Upper lobe of left lung (tissue), 6 donors: Measurements from ENCODE around the gene NAA11. TPM values are rescaled to one million over a fixed set of nuclear protein-coding genes. Genes with fewer than 3 reads are reported as not detected.

Experiments
- ATAC-seq, 2 donors: fragments of 200-7000 bp; cut with Tn5 transposase; one replicate each; pipeline ENCODE4 v1.9.1; 2022; ENCODE audit warnings: mild to moderate bottlenecking in 2 of 2, moderate library complexity in 2 of 2; ENCODE audit not compliant: low FRiP score in 2 of 2
- DNase-seq, 2 donors: peaks; one replicate each; pipeline ENCODE4 v3.0.0-alpha.2; 2019 to 2020
- H3K27ac ChIP-seq, 4 donors: fragments of 200-600 bp; sonication (generic); one replicate each; pipeline ENCODE4 v1.5.1; 2016 to 2019
- H3K27me3 ChIP-seq, 4 donors: fragments of 200-600 bp; sonication (generic); one replicate each; pipeline ENCODE4 v1.5.1; 2017 to 2019
- H3K36me3 ChIP-seq, 4 donors: fragments of 200-600 bp; sonication (generic); one replicate each; pipeline ENCODE4 v1.5.1; 2016 to 2019
- H3K4me1 ChIP-seq, 4 donors: fragments of 200-600 bp; sonication (generic); one replicate each; pipeline ENCODE4 v1.5.1; 2018 to 2019
- H3K4me3 ChIP-seq, 4 donors: fragments of 200-600 bp; sonication (generic); one replicate each; pipeline ENCODE4 v1.5.1; 2017 to 2019; ENCODE audit warnings: mild to moderate bottlenecking in 2 of 4, moderate library complexity in 1 of 4
- H3K9me3 ChIP-seq, 4 donors: fragments of 200-600 bp; sonication (generic); one replicate each; pipeline ENCODE4 v1.5.1; 2018 to 2019
- EP300 ChIP-seq, 4 donors: sonication (generic); formaldehyde crosslinking; IDR thresholded peaks; one replicate each; pipeline ENCODE4 v1.5.1; 2017; ENCODE audit warnings: antibody characterized with exemption in 4 of 4, control low read depth in 2 of 4
- POLR2A ChIP-seq, 4 donors: fragments of 450-650 bp; IDR thresholded peaks; one replicate each; pipeline ENCODE4 v1.5.1; 2016 to 2017; ENCODE audit warnings: antibody characterized with exemption in 4 of 4, mild to moderate bottlenecking in 2 of 4
- POLR2AphosphoS5 ChIP-seq, 2 donors: sonication (generic); formaldehyde crosslinking; IDR thresholded peaks; one replicate each; pipeline ENCODE4 v1.5.1; 2017; ENCODE audit warnings: antibody characterized with exemption in 2 of 2
- whole genome bisulfite sequencing, 2 donors: methylation state at CpG; one replicate each; pipeline ENCODE4 v1.1.5; 2017 to 2018; 5-methylcytosine and 5-hydroxymethylcytosine counted together
- total RNA-seq, 6 donors: library from RNA; depleted of rRNA in 4 of 6; stranded (reverse); fragments of >200 nt in 4 of 6; gene quantifications; one replicate each; pipeline versions ENCODE4 v1.1.0 to v1.2.1, GENCODE V29; 2016 to 2021
- TF ChIP-seq, protein P1 (sequence below), 6 experiments: fragments of 450-650 bp in 4 of 6; fragments of 200-600 bp in 2 of 6; sonication (generic) in 2 of 6; IDR thresholded peaks; one replicate each; pipeline ENCODE4 v1.5.1; 2016 to 2019; ENCODE audit warnings: antibody characterized with exemption in 6 of 6
- donor health status: DM: no; HTN: no; CAD: no; lungs with moderate emphysema.
- donor health status: DM: no; HTN: yes; CAD: no; lungs with severe emphysema.

Gene NAA11
- not detected for total RNA-seq

DNA sequence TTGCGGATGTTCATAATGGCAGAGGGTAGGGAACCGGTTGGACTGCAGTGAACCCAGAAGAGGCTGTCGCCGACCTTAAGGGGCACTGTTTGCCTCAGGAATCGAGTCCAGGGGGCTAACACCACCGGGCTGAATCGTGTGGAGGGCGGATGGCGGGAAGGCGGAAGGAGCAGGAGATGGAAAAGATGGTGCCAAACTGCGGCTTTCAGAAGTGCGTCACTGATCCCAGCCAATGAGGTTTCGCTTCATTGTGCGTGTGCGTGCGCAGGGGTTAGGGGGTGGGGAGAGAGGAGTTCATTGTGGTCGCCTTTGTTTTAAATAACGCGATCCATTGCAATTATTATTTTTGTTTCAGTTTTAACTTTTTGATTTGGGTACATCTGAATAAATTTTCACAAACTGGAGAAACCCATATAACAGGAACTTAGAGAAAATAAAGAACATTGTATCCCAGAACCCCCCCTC lies at the start of gene NAA11:
Gene NAA11, minus strand, starts transcription at position 198 of the 465 bp plus-strand sequence. Its CDS starts 184 bp downstream, at position 14.
- Histone ChIP-seq H3K36me3 (no peaks in the 10 kb centered on the region), H3K4me3 (no peak within 1 kb of the TSS), H3K4me1 (no peaks in the 10 kb centered on the region), H3K27ac (no peak within 1 kb of the TSS), H3K27me3 (no peaks in the 10 kb centered on the region), H3K9me3 (no peaks in the 10 kb centered on the region)
- TF ChIP-seq EP300 (IDR thresholded peaks at IDR 0.05) = no peak
- TF ChIP-seq, protein P1, sequence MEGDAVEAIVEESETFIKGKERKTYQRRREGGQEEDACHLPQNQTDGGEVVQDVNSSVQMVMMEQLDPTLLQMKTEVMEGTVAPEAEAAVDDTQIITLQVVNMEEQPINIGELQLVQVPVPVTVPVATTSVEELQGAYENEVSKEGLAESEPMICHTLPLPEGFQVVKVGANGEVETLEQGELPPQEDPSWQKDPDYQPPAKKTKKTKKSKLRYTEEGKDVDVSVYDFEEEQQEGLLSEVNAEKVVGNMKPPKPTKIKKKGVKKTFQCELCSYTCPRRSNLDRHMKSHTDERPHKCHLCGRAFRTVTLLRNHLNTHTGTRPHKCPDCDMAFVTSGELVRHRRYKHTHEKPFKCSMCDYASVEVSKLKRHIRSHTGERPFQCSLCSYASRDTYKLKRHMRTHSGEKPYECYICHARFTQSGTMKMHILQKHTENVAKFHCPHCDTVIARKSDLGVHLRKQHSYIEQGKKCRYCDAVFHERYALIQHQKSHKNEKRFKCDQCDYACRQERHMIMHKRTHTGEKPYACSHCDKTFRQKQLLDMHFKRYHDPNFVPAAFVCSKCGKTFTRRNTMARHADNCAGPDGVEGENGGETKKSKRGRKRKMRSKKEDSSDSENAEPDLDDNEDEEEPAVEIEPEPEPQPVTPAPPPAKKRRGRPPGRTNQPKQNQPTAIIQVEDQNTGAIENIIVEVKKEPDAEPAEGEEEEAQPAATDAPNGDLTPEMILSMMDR (IDR thresholded peaks at IDR 0.05) = no peak
- TF ChIP-seq POLR2AphosphoS5 (IDR thresholded peaks at IDR 0.05) = no peak
- TF ChIP-seq POLR2A (IDR thresholded peaks at IDR 0.05) = no peak
- WGBS, 2 donors = 89 to 90% methylated on average over 19 of the region's 19 CpGs
- ATAC-seq (no peak), DNase-seq (peak in 1 of 2 donors; percentile 20)

DNA sequence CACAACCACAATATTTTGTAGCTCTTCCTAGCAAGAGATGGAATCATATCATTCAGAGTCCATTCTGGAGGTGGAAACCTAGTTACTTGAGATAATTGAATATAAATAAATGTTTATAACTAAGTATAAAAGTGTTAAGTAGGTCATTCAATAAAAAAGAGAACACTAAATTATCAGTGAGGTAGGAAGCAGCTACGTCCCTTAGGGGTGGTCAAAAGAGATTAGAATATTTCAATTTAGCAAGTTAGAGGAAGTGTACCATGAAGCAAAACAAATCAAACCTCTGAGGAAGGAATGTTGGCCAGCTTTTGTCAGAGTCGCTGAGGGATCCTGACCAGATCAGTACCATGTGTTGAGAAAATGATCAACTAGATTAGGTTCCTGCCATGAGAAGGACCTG lies 44.2 kb upstream of the NAA11 start:
- Histone ChIP-seq H3K27me3 (no peaks in the 10 kb centered on the region), H3K36me3 (no peaks in the 10 kb centered on the region), H3K4me3 (no peak overlapping the region), H3K4me1 (no peaks in the 10 kb centered on the region), H3K27ac (no peak overlapping the region), H3K9me3 (no peaks in the 10 kb centered on the region)
- ATAC-seq (no peak), DNase-seq (no peak)
- TF ChIP-seq EP300 (IDR thresholded peaks at IDR 0.05) (no peak), POLR2A (IDR thresholded peaks at IDR 0.05) (no peak), POLR2AphosphoS5 (IDR thresholded peaks at IDR 0.05) (no peak)
- TF ChIP-seq, protein P1 (IDR thresholded peaks at IDR 0.05) = no peak
- WGBS, 2 donors = 60 to 66% methylated on average over 2 of the region's 2 CpGs

DNA sequence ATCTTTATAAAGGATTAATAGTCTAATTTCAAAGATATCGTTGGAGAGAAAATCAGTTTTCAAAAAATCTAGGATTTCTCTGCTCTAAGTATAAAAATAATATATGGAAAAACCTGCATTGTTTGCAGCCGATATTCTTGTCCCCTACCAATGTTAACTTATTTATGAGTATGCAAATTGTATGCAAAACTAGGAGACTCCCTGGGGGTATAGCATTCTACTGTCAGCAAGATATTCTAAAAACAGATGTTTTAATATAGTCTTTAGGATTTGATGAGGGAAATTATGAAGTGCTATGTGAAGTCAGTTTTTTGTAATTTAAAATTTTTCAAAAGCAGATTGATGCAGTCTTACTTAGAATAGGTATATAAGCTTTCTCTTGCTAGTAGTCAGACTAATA lies 41.2 kb upstream of the NAA11 start:
- no peaks in the 10 kb centered on the region for H3K4me1 ChIP-seq
- no peaks in the 10 kb centered on the region for H3K9me3 ChIP-seq
- no peak overlapping the region for H3K4me3 ChIP-seq
- DNase-seq (no peak), ATAC-seq (no peak)
- no peaks in the 10 kb centered on the region for H3K27me3 ChIP-seq
- H3K36me3 ChIP-seq = no peaks in the 10 kb centered on the region
- TF ChIP-seq EP300 (IDR thresholded peaks at IDR 0.05) (no peak), POLR2AphosphoS5 (IDR thresholded peaks at IDR 0.05) (no peak)
- TF ChIP-seq, protein P1 (IDR thresholded peaks at IDR 0.05) = no peak
- WGBS, 2 donors = 96% methylated on average over 2 of the region's 2 CpGs
- no peak overlapping the region for H3K27ac ChIP-seq

DNA sequence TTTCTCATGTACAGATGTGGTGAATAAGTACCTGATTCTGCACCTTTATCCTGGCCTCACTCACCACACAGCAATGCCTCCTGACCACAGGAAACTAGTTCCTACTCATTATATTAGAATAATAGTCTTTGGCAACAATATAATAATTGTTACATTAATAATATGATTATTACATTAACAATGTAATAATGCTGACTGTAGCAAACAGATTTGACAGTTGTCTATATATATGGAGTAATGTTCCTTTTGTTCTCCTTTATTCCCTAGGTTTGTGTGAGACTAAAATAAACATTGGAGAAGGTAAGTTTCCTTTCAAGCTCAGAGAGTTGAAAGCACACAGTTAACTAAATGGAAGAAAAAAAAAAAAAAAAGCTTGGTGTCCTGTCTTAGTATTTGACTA lies 40.6 kb upstream of the NAA11 start:
- DNase-seq (no peak), ATAC-seq (no peak)
- H3K9me3 ChIP-seq = no peaks in the 10 kb centered on the region
- TF ChIP-seq, protein P1 (IDR thresholded peaks at IDR 0.05) = no peak
- no peak for TF ChIP-seq POLR2AphosphoS5 (IDR thresholded peaks at IDR 0.05)
- no peak for TF ChIP-seq POLR2A (IDR thresholded peaks at IDR 0.05)
- no peak for TF ChIP-seq EP300 (IDR thresholded peaks at IDR 0.05)
- no peaks in the 10 kb centered on the region for H3K36me3 ChIP-seq
- H3K27ac ChIP-seq = no peak overlapping the region
- H3K4me1 ChIP-seq = no peaks in the 10 kb centered on the region
- no peaks in the 10 kb centered on the region for H3K27me3 ChIP-seq
- no peak overlapping the region for H3K4me3 ChIP-seq

DNA sequence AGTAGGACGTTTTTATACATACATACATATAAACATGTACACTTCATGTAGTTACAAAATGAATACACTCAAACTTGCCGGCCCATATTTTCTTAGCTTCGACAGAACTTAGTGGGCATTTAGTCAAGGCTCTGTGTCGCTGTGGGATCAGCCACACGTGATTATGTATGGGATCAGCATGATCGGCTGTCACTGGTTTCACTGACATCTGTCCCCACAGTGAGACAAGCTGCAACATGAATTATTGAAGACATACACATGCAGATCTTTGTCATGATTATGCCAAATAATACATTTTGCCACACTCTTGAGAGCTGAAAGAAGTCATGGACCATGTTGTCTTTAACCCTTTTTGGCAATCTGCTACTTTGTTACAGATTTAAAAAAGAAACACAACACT lies 38.2 kb upstream of the NAA11 start:
- TF ChIP-seq, protein P1 (IDR thresholded peaks at IDR 0.05) = no peak
- TF ChIP-seq EP300 (IDR thresholded peaks at IDR 0.05) (no peak), POLR2AphosphoS5 (IDR thresholded peaks at IDR 0.05) (no peak), POLR2A (IDR thresholded peaks at IDR 0.05) (no peak)
- DNase-seq (no peak), ATAC-seq (no peak)
- H3K27me3 ChIP-seq = no peaks in the 10 kb centered on the region
- H3K27ac ChIP-seq = no peak overlapping the region
- WGBS, 2 donors = 82 to 91% methylated on average over 6 of the region's 6 CpGs
- H3K4me3 ChIP-seq = no peak overlapping the region
- H3K4me1 ChIP-seq = no peaks in the 10 kb centered on the region
- no peaks in the 10 kb centered on the region for H3K36me3 ChIP-seq
- no peaks in the 10 kb centered on the region for H3K9me3 ChIP-seq
